ENCODE results near the gene RPUSD4.

Gene RPUSD4

DNA sequence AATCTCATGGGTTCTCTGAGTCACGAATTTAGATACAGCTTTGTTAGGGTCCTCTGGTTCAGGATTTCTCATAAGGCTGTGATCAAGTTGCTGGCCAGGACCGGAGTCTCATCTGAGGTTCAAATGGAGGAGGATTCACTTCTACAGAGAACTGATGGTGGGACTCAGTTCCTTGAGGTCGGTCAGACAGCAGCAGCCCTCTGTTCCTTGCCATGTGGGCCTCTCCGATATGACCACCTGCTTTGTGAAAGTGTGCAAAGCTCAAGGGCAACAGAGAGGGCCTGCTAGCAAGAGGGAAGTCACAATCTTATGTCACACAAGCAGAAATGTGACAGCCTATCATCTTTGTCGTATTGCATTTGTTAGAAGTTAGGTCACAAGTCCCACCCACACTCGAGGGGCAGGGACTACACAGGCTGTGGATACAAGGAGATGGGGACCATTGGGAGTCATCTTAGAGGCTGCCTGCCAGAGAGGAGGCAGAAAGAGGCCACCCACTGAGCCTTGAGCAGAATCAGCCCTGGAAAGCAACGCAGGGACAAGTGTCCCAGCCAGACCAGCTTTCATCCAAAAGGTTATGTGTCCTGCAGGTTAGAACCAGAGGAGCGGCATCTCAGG is 34.5 kb downstream of the RPUSD4 start:
- DNase-seq: no peak

DNA sequence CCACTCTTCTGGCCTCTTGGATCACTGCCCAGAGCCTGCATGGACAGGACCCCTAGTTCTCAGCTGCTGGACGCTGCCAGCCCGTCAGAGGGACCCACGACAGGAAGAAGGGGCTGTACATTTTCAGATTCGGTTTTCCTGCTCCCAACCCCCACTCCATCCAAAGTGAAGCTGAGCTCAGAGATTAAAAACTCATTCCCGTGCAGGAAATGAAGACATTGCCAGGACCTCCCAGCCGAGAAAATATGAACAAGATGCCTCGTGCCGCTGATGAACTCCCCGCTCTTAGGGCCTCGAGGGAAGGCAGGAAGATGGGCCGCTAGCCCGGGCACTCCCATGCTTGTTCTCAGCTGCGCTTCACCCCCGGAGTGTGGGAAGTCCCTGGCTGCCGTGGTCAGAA is 36.1 kb downstream of the RPUSD4 start:
- no peak for DNase-seq

DNA sequence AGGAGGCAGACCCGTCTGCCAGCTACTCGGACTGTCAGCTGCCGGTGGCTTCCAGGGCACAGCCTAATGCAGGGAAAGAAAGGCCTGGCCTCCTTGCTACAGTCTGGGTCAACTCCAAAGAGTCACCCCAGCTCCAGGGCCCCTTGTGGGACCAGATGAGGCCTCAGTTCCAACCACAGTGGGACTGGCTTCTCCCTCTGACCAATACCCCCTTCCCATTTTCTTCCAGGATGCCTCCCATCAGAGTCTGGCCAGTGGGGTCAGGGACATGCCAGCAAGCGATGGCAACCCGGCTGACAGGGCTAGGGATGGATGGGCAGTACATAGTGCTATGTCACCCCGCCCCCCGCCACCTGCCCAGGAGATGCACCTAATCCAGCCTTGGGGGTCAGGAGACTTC is 36.6 kb downstream of the RPUSD4 start:
- no peak for DNase-seq

DNA sequence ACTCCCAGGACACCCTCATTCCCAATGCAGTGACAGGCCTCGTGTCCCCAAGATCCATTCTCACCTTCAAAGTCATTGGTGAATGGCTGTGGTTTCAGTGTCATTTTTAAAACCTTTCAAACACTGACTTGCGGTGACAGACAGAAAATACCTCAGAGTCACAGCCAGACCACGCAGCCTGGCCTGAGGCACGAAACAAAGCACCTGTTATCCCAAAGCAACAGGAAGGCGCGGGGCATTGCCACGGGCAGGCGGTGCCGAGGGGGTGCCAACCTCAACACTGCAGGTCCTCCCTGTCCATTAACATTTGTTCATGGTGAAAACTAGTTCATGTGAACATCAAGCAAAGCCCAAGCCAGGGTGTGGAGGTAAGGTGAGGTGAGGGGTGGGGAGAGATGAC is 38.2 kb downstream of the RPUSD4 start:
- no peak for DNase-seq

DNA sequence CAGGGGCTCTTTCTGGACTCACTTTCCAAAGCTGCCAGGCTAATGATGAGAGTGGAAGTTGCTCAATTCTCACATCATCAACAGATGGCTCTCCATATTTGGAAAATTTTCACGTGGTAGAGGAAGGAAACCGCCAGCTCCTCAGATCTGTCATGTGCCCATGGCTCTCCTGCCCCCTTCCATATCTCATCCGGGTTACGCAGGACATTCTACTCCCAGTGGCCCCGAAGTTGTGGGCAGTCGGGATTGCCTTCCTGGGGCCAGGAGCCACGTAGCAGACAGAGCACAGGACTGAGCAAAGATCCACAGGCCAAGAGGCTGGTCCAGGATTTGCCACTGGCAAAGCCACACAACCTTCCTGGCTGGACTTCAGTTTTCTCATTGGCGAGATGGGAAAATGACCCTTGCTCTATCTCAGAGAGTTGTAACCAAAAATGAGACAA is 38.8 kb downstream of the RPUSD4 start:
- no peak for DNase-seq

DNA sequence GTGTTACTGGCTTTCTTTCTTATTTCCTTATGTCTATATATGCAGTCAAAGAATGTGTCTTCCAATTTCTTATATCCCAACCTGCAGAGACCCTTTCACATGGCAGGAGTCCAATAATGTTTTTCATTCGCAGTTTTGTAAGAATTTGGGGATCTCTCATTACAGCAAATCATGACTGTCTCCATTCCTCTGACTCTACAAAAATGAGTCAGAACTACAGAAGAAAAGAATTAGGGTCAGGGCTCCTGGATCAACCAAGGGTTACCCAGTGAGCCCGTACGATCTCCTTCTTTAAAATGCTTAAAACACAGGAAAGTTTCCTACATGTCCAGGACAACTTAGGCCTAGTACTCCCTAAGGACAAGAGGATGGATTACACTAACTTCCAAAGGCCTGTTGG is 42.2 kb downstream of the RPUSD4 start:
- DNase-seq: no peak

DNA sequence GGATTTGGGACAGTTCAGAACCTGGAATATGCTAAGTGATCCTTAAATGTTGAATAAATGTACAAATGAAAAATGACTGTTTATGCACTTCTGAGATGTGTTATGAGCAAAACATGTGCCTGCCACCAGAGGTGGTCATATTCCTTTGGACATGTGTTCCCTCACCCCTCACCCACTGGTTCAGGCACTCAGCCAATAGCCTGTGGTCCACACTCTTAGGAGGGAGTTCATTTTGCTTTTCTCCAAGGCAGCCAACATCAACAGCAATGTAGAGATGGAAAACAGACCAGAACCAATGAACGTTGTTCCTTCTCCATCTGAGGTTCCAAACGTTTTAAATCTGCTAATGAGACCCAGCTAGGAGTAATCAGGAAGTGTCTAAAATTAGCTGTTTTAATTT is 44.0 kb downstream of the RPUSD4 start:
- no peak for DNase-seq

DNA sequence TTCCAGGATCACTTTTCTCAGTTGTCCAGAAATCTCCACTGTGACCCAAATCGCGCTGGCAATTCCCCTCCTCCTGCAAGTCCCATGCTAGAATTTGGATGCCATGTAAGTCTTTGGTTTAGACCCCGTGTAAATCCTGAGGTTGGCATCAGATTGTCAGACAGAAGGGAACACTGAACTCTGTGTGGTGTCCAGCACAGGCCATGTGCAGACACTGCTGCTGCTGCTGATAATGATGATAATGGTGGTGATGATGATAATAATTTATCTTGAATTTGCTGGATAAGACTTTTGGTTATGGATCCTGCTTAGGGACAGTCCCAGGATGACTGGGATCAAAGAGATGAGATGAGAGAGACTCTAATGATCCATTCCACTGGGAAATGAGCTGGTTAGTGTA is 45.0 kb downstream of the RPUSD4 start:
- DNase-seq: no peak

DNA sequence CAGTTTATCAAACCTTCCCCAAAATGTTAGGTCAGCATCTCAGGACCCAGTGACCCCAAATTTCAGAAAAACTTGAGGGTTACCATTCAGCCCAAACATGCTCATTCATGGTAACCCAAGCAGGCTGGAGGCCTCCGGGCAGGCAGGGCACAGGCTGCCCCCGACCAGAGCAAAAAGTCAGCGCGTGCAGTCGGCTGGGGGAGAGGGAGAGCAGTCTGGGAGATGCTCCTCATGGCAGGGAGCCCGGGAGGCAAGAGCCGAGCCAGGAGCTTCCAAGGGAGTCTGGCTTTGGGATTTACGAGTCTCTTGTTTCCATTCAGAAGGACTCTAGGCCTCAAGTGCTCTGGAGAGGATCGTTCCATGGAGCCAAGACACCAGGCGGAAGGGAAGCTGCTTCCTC is 45.7 kb downstream of the RPUSD4 start:
- no peak for DNase-seq

DNA sequence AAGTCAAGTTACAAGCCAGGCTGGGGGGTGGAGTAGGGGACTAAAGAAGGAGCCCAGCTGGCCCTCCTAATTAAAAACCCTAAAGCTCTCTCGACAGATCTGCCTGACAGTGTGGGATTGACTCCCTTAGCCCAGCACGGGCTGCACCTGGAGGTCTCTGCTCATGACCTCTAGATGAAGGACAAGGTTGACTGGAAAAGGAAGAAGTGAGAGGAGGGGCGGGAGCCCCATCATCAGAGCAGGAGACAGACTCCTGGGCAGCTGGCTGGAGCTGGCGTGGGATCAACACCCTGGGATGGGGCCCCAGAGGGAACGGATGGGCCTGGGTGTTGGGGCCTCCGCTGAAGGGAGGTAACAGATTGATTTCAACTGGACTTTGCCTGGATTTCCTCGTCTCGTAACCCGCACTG is 46.1 kb downstream of the RPUSD4 start:
- no peak for DNase-seq

DNA sequence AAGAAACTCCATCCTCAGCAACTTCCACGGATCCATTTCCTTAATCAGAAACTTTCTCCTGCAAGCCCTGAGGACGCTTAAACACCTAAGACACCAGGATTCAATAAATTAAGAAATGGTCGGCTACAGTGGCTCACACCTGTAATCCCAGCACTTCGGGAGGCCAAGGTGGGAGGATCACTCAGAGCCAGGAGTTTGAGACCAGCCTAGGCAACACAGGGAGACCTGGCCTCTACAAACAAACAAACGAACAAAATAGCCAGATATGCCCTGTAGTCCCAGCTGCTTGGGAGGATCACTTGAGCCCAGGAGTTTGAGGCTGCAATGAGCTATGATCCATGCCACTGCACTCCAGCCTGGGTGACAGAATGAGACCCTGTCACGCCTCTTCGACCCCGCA is 46.7 kb downstream of the RPUSD4 start:
- DNase-seq: no peak

DNA sequence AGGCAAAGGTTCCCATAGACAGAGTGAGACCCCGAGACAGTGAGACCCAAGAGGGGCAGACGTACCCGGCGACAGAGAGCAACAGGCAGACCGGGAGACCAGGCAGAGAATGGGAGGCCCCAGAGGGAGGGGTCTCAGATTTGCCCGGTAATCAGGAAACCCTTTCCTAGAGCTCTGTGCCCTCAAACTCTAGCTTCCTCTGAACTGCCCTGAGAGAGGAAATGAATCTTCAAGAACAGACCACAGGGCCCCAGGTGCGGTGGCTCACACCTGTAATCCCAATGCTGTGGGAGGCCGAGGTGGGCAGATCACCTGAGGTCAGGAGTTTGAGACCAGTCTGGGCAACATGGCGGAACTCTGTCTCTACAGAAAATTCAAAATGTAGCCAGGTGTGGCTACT is 47.7 kb downstream of the RPUSD4 start:
- DNase-seq: no peak

DNA sequence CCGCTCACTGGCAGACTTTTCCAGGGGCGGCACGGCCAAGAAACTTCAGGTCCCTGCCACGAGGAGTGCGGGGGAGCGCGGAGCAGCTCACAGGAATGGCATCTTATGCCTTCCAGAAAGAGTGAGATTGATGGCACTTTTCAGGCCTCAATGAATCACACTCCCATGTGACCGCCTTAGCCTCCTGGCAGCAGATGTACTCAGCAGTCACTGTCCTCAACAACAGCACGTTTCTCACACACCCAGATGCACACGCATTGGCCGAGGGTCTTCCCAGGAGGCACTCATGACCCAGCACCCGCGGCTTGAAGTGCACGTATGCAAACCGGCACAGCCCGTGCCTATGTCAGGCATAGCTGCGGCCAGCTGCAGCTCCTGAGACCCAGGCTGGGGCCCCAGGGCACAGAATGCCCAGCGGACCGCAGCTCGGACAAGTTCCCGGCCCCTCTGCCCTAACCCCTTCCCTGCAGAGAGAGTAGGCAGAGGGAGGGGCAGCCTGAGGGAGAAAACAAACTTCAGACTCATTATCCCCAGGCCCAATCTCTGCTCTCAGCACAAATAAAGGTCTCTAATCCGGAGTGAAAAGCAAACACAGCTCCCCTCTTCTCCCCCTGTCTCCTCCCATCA is 48.3 kb downstream of the RPUSD4 start:
- DNase-seq: no peak

DNA sequence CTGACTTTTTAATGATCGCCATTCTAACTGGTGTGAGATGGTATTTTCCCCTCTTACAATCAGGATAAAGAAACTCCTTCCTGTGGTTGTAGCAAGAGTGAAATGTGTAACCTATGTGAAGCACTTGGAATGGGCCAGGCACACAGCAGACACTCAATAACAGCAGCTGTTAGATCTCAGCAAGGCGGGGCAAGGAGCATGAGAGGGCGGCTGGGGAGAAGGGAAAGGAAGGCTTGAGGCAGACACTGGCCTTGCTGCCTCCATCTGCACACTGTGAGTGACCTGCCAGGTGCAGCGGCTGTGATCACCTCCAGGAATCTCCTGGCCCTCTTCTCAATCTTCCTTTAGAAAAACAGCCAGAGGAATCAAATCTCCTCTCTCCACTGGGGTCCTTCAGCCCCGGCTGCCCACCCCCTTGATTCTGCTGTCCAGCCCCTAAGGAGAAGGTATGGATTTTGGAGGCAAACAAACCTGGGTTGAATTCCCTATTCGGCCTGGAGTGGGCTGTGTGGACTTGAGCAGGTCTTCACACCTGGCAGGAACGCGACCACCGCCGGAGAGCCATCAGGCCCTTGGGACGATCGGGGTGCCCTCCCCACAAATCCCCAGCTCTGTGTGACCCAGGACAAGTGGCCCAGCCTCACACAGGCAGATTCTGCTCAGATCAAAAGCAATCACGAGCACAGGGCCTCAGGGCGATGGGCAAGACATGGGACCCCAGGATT is 49.0 kb downstream of the RPUSD4 start:
- no peak for DNase-seq

DNA sequence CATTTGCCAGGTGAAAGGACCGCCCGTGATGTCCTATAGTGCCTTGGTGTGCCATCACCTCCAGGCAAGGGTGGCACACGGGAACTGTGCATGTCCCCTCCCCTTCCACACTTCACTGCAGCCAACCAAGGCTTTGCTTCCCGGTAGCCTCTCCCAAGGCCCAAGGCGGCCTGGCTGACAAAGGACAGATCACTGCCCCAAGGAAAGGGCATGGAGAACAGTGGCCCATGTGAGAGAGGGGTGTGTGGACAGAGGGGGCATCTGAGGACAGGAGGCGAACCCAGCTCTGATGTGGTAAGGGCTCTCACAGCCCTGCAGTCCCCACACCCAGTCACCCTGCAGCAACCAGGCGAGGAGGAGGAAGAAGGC is 50.4 kb downstream of the RPUSD4 start:
- no peak for DNase-seq

DNA sequence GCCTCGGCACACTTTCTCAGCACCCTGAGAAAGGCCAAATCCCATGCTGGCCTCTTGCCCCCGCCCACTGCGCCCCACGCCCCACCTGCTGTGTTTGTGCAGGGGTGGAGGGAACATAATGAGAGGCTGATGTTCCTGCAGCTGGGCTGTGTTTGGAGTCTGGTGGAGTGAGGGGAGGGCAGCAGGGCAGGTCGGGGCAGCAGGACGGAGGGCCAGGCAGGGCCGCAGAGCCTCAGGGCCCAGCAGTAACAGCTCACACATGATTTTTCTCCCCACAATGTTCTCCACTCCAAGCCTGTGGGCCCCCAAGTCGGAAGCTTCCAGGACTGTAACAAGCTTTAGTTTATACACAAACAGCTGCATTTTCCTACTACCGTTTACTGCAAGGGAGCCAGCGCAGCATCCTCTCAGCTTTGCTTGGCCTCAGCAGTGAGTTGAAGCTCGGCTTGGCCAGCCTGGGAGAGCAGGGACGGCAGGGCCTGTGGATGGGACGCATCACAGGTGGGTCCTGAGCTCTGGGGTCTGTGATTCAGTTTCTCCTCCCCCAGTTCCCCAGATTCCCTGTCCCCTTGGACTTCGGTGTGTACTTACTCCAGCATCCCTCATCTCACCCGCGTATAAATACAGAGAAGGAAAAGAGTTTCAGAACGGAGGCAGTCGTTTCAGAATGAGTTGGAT is 51.0 kb downstream of the RPUSD4 start:
- DNase-seq: no peak

DNA sequence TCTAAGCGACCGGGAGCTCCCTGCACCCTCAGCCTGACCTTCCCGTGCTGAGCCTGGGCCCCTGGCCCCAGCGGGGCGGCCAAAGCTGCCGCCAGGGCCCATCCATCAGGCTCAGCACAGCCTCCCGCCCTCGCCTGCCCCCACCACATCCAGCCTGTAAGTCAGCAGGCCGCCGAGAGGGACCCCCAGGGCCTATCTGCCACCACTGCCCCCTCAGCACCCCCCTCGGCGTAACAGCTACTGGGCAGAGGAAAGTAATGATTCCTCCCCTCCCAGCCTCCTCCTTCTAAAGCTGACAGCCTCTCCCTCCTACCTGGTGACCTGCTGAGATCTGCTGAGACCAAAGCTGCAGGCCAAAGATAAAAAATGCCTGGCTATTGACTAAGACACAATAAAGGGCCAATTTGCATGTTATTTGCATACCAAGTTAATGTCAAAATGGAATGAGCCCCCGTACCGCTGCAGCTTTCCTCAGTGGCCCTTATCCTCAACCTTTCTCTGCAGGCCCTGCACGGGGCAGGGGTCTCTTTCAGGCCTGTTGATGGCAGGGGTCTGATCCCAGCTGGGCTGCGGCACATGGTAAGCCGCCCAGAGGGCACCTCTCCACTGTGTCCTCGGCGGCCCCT is 51.6 kb downstream of the RPUSD4 start:
- DNase-seq: no peak

DNA sequence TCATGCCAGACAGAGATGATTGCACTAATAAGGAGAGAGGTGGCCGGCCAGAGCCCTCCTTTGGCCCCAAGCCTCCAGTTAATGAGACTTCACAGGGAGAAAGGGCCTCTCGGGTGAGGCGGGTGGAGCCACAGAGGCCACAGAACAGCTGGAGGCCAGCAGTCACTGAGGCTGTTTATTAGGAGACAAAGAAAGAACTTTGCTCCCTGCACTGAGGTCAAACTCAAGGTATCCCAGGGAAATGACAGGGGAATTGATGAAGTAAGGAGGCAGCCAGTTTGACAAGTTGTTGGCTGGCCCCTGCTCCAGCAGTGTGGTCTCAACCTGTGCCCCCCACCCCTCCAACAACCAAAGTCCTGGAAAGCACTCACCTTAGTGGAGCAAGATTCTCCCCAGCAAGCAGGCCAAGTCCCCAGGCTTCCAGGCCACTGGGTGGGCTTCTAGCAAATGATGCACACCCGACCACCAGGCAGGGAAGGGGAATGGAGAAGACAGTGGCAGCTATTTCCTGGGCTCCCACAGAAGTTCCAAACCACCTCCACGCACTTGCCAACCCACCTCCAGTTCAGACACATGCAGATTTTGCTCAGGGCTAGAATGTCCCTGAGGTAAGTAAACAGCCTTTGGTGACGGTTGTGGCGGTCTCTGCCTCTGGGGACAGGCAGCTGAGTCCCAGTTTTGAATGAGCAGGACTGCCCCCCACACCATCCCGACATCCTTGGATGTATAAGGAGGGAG is 53.2 kb downstream of the RPUSD4 start:
- DNase-seq: no peak

DNA sequence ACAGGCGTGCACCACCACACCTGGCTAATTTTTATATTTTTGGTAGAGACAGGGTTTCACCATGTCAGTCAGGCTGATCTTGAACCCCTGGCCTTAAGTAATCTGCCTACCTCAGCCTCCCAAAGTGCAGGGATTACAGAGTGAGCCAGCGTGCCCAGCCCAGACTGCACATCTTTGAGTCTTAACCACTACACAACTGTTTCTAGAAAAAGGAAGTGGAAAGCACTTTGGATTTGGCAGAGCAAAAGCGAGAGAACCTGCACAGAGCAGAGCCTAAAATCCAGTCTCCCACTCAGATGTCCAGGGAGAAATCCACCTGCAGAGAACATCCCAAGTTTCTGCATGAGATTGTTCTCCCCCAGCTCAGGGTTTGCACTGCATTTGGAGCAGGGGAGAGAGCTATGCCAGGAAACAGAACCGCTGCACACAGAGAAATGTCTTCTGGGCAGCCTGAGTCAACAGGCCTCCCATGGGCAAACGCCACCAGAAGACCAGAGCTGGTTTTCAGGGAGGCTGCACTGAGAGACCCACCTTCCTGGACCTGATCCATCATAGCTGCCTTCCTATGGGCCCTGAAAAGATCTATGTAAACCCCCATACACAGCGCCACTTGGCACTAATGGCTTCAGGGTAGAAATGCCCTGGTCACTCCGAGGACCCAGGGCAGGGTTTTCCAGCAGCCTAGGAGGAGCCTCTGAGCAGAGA is 54.0 kb downstream of the RPUSD4 start:
- no peak for DNase-seq

DNA sequence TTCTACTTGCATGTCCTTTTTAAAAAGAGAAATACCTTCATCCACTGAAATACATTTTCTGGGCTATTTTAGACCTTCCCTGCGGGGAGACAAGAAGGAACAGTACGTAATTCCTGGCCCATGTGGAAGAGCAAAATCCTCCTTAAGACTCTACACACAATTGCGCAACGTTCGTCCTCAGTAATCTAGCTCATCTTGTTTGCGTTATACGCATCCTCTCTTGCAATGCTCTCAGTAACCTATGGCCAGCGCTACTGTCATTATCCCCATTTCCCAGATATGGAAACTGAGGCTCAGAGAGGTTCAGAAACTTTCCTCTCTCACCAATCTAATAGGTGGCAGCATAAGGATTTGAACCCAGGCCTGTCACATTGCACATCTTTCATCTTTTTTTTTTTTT is 54.6 kb downstream of the RPUSD4 start:
- no peak for DNase-seq

DNA sequence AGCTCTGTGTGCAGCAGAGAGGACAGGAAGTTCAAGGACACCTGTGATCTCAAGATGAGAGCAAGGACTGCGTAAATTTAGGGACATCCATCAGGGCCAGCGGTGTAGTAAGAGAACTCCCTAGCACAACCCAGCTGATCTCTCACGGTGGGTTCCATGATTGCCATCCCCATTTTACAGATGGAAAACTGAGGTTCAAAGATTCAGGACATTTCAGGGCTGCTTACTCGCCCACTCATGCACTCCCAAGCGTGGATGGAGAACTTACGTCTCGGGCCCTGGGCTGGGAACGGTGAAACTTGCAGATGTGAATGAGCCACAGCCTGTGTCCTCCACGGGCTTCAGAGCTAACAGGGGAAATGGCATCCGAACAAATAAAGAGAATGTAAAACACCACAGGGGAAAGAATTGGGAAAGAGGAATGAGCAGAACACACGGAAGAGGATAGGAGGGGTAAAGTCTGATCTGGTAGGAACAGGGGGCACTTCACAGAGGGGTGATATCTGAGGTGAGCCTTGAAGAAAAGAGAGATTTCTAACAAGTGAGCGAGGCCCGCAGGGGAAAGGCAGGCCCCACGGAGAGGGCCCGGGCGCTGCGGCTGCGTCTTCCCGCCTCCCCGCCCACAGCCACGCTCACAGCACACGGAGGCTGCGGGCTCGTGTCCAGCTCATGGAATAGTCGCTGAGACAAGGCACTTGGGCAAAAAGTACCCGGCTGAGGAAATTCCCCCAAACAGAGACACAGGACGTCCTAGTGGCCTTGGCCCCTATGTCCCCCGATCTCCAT is 55.9 kb downstream of the RPUSD4 start:
- no peak for DNase-seq

All from NCI-H187 treated with DMSO at 0.1 percent for 48 hours (cell line).